Left lung (tissue), 10 donors: ENCODE results near the gene DRC7. TPM values are rescaled to one million over a fixed set of nuclear protein-coding genes. Genes with fewer than 3 reads are reported as not detected.

Experiments used
- ATAC-seq: fragments of 200-7000 bp; cut with Tn5 transposase; one replicate; pipeline ENCODE4 v1.9.1; 2020; ENCODE audit warnings: moderate library complexity
- DNase-seq, 4 donors: peaks; one replicate each; pipeline ENCODE4 v3.0.0-alpha.2; 2013 to 2020
- H3K27ac ChIP-seq, 2 donors: fragments of 200-600 bp; sonication (generic) in 1 of 2; one replicate each; pipeline versions ENCODE4 v1.5.0 to v1.8.0; 2020 to 2021
- H3K27me3 ChIP-seq, 2 donors: fragments of 200-600 bp; sonication (generic) in 1 of 2; one replicate each; pipeline versions ENCODE4 v1.5.0 to v1.8.0; 2020 to 2021
- H3K36me3 ChIP-seq, 2 donors: fragments of 200-600 bp; sonication (generic) in 1 of 2; one replicate each; pipeline versions ENCODE4 v1.5.0 to v1.8.0; 2020 to 2021
- H3K4me1 ChIP-seq, 2 donors: fragments of 200-600 bp; one replicate each; pipeline ENCODE4 v1.8.0; 2021
- H3K4me3 ChIP-seq, 2 donors: fragments of 200-600 bp; sonication (generic) in 1 of 2; one replicate each; pipeline versions ENCODE4 v1.5.0 to v1.8.0; 2020 to 2021; ENCODE audit warnings: mild to moderate bottlenecking in 1 of 2
- H3K9me3 ChIP-seq, 2 donors: fragments of 200-600 bp; sonication (generic) in 1 of 2; one replicate each; pipeline versions ENCODE4 v1.5.0 to v1.8.0; 2020 to 2021
- intact Hi-C, 2 donors: fragments of 100-400 bp; cut with DNase I; formaldehyde crosslinking; loops; one replicate each; pipeline versions ENCODE4 v1.11.2 to v1.14.2; 2022
- polyA plus RNA-seq, 6 donors: library from polyadenylated mRNA; unstranded; fragments of 120-200 nt; gene quantifications; one replicate each; pipeline ENCODE4 v1.2.1, GENCODE V29; 2013; ENCODE audit not compliant: insufficient read length in 6 of 6
- total RNA-seq, 2 donors: library from RNA; stranded (reverse); fragmentation: NEBNext Ultra II Directional; extraction: Animal tissue kit (Norgen Biotek cat#: 25700); gene quantifications; one replicate each; pipeline ENCODE4 v1.2.1, GENCODE V29; 2021
- TF ChIP-seq, protein P1 (sequence below), 2 donors: fragments of 200-600 bp; sonication (generic) in 1 of 2; IDR thresholded peaks; one replicate each; pipeline versions ENCODE4 v1.5.0 to v1.8.0; 2021; ENCODE audit warnings: antibody characterized with exemption in 2 of 2
- donor health status: DM: no; HTN: yes; CAD: no.
- donor health status: DM: no; HTN: no; CAD: no.

DRC7 gene
- total and polyA plus RNA-seq, 8 donors, result 0.52 to 4.3 (median 2.4) TPM

DNA sequence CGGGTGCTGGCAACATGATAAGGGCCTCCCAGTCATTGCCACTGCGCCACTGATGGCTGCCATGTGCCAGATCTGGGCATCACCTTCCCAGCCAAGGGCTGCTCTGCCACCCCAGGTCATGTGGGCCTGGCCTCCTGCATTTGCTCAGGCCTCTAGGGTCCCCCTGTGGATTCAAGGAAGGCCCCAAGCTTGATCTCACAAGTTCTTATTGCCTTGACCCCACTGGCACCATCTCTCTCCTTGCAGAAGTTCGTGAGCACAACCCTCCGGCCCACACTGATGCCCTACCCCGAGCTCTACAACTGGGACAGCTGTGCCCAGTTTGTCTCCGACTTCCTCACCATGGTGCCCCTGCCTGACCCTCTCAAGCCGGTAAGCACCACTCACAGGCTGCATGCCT is 5.3 kb downstream of the DRC7 start:
- Histone ChIP-seq H3K36me3 (no peaks in the 10 kb centered on the region), H3K4me3 (no peak overlapping the region), H3K27me3 (no peaks in the 10 kb centered on the region), H3K9me3 (no peaks in the 10 kb centered on the region), H3K27ac (no peak overlapping the region), H3K4me1 (peaks cover 0 to 5% of the 10 kb centered on the region in 2 donors)
- no peak for DNase-seq
- intact Hi-C loops, result no loop called here
- TF ChIP-seq, protein P1, sequence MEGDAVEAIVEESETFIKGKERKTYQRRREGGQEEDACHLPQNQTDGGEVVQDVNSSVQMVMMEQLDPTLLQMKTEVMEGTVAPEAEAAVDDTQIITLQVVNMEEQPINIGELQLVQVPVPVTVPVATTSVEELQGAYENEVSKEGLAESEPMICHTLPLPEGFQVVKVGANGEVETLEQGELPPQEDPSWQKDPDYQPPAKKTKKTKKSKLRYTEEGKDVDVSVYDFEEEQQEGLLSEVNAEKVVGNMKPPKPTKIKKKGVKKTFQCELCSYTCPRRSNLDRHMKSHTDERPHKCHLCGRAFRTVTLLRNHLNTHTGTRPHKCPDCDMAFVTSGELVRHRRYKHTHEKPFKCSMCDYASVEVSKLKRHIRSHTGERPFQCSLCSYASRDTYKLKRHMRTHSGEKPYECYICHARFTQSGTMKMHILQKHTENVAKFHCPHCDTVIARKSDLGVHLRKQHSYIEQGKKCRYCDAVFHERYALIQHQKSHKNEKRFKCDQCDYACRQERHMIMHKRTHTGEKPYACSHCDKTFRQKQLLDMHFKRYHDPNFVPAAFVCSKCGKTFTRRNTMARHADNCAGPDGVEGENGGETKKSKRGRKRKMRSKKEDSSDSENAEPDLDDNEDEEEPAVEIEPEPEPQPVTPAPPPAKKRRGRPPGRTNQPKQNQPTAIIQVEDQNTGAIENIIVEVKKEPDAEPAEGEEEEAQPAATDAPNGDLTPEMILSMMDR (IDR thresholded peaks at IDR 0.05), result no peak
- ATAC-seq, result no peak

DNA sequence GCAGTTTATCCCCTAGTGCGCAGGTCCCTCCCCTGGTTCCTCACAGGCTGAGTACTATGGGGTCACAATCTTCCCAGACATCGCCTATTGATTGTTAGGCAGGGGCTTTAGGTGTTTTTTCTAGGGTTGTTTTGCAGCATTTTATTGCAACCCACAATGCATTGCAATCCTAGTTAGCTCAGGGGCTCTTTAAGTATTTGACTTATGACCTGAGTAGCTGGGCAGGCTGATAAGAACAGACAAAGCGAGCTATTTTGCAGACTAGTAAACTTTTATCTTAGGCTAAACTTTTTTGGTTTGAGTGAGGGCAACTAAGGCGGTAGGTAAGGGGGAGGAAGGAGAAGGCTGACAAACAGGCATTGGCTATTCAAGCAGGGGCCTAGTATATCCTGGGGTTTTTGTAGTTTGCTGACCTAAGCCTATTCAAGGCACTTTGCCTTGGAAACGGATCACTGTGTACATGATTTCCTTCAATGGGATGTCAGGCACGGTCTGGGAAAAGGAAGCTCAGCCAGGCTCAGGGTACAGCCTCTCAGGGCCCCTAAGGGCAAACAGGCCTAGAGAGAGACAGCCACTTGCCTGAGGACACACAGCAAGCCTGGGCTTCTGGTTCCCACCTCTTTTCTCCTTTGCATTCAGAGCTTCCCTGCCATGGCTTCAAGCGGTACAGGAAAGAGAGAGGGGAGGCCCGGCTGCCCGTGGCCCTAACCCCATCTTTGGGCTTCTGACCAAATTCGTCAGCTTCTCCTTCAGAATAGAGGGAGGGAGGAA is 6.4 kb downstream of the DRC7 start:
- no peaks in the 10 kb centered on the region for H3K9me3 ChIP-seq
- no peaks in the 10 kb centered on the region for H3K4me1 ChIP-seq
- ATAC-seq (peak; percentile 26), DNase-seq (peak in 1 of 4 donors; percentile 31)
- H3K27me3 ChIP-seq, result no peaks in the 10 kb centered on the region
- intact Hi-C loops, result no loop called here
- TF ChIP-seq, protein P1 (IDR thresholded peaks at IDR 0.05), result no peak
- H3K27ac ChIP-seq, result no peak overlapping the region
- no peaks in the 10 kb centered on the region for H3K36me3 ChIP-seq
- H3K4me3 ChIP-seq, result no peak overlapping the region

DNA sequence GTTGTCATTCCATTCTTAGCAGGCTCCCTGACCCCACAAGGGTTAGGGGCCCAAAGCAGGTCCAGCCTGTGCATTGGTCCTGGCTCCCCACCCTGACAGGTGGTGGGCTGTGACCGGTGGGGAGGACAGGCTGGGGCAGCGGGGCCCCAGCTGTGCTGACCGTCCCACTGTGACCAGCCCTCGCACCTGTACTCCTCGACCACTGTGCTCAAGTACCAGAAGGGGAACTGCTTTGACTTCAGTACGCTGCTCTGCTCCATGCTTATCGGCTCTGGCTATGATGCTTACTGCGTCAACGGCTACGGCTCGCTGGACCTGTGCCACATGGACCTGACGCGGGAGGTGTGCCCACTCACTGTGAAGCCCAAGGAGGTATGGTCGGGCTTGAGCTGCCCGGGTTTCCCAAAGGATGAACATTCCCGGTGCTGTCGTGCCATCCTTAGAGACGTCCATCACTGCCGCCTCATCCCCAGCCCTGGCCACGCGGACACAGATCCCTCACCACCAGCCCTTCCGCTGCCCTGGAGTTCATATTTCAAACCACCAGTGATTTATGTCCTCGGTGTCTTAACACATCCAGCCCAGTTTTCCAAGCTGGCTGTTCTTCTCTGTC is 7.3 kb downstream of the DRC7 start:
- DNase-seq, result no peak
- intact Hi-C loops, result no loop called here
- TF ChIP-seq, protein P1 (IDR thresholded peaks at IDR 0.05), result no peak

DNA sequence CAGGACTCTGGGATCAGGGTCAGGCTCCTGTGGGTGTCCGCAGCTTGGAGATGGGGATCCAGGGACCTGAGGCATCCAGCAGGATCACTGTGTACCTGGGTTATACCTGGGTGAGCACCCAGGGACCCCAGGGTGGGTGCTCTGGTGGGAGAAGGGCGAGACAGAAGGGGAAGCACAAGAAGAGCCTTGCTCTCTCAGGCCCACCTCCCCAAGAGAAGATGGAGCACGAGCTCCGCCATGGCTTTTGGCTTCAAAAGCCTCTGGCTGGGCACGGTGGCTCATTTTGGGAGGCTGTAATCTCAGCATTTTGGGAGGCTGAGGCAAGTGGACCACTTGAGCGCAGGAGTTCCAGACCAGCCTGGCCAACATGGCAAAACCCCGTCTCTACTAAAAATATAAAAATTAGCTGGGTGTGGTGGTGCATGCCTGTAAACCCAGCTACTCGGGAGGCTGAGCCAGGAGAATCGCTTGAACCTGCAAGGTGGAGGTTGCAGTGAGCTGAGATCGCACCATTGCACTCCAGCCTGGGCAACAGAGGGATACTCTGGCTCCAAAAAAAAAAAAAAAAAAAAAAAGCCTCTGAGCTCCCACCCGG is 8.9 kb downstream of the DRC7 start:
- no peak overlapping the region for H3K4me3 ChIP-seq
- H3K4me1 ChIP-seq, result no peaks in the 10 kb centered on the region
- DNase-seq (no peak), ATAC-seq (no peak)
- no peaks in the 10 kb centered on the region for H3K27me3 ChIP-seq
- intact Hi-C loops, result no loop called here
- no peak overlapping the region for H3K27ac ChIP-seq
- TF ChIP-seq, protein P1 (IDR thresholded peaks at IDR 0.05), result no peak
- no peaks in the 10 kb centered on the region for H3K36me3 ChIP-seq
- no peaks in the 10 kb centered on the region for H3K9me3 ChIP-seq

More for the DNA sequence above, 7.3 kb downstream of the DRC7 start:
- no peaks in the 10 kb centered on the region for H3K36me3 ChIP-seq
- ATAC-seq, result no peak
- no peak overlapping the region for H3K27ac ChIP-seq
- no peaks in the 10 kb centered on the region for H3K4me1 ChIP-seq
- no peaks in the 10 kb centered on the region for H3K9me3 ChIP-seq
- no peak overlapping the region for H3K4me3 ChIP-seq
- H3K27me3 ChIP-seq, result no peaks in the 10 kb centered on the region
